ENCODE data around the gene NCR2.

Gene NCR2

DNA sequence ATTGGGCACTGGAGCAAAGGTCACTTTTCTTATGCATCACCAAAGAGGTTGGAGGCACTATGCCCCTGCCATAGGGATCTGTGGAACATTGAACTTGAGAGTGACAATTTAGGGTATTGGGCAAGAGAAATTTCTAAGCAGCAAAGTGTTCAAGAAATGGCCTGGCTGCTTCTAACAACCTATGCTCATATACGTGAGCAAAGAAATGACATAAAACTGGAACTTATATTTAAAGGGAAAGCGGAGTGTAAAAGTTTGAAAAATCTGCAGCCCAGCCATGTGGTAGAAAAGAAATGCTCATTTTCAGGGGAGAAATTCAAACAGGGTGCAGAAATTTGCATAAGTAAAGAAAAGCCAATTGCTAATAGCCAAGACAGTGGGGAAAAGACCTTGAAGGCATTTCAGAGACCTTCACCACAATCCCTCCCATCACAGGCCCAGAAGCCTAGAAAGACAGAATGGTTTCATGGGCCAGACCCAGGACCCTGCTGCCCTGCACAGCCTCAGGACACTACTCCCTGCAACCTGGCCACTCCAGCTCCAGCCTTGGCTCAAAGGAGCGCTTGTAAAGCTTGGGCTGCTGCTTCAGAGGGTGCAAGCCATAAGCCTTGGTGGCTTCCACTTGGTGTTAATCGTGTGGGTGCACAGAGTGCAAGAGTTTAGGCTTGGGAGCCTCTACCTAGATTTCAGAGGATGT is 24.4 kb downstream of the NCR2 start:
- no peak for DNase-seq

DNA sequence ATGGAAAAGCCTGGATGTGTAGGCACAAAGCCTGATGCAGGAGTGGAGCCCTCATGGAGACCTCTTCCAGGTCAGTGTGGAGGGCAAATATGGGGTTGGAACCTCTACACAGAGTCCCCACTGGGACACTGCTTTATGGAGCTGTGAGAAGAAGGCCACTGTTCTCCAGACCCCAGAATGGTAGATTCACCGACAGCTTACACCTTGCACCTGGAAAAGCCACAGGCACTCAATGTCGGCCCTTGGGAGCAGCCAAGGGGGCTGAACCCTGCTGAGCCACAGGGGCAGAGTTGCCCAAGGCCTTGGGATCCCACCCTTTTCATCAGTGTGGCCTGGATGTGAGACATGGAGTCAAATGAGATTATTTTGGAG is 24.9 kb downstream of the NCR2 start:
- DNase-seq: no peak

DNA sequence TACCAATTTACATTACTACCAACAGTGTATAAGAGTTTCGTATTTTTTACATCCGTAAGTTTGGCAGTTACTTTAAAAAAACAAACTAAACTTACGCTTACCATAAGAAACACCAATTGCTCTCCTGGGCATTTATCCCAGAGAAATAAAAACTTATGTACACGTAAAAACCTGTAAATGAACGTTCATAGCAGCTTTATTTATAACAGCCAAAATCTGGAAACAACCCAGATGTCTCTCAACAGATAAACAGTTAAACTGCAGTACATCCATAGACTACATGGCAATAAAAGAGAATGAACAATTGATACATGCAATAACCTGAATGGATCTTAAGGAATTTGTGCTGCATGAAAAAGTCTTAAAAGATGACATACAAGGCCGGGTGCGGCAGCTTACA is 30.7 kb downstream of the NCR2 start:
- no peak for DNase-seq

DNA sequence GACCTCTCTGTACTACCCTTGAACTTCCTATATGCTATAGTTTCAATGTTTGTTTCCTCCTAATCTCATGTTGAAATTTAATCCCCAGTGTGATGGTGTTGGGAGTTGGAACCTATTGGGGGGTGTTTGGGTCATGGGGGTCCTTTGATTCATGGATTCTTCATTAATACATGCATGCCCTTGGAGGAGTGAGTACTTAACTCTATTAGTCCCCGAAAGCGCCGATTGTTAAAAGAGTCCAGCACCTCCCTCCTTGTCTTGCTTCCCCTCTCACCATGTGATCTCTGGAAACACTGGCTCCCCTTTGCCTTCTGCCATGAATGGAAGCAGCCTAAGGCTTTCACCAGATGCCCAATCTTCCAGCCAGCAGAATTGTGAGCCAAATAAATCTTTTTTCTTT is 31.7 kb downstream of the NCR2 start:
- no peak for DNase-seq

DNA sequence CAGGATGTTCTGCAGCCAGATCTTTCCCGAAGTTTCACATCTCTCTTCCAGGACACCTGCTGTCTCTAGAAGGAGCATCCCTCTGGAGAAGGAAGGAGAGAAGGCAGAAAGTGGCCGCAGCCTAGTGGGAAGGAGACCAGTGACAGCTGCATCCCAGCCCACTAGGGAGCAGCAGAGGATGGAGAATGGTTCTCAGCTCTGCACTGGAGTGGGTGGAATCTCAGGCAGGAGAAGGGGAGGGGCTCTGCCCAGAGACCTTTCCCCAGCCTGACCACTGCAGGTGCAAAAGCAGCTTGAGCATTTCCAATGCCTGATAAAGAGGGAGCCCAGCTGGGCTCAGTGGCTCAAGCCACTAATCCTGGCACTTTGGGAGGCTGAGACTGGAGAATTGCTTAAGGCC is 32.3 kb downstream of the NCR2 start:
- no peak for DNase-seq

DNA sequence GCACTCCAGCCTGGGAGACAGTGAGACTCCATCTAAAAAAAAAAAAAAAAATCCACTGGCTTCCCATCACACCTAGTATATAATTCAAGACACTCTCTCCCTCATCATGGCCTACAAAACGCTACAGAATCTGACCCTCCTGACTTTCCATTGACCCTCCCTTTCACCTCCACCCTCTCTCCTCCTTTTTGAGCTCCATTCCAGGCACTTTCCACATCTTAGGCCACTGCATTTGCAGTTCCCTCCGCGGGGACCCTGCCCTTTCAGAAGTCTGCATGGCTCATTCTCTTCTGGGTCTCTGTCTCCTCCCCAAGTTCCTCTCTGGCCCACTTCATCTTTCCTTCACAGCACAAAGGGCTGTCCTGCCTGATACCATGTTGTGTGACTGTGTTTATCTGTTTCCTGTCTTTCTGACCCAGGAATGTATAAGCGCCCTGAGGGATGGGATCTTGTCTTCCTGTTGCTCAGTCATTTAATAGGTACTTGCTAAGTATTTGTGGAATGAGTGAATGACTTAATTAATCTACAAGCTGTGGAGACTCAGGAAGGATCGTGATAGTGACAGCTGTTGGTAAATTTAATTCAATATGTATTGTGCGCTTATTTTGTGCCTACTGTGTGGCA is 35.2 kb downstream of the NCR2 start:
- DNase-seq: no peak

DNA sequence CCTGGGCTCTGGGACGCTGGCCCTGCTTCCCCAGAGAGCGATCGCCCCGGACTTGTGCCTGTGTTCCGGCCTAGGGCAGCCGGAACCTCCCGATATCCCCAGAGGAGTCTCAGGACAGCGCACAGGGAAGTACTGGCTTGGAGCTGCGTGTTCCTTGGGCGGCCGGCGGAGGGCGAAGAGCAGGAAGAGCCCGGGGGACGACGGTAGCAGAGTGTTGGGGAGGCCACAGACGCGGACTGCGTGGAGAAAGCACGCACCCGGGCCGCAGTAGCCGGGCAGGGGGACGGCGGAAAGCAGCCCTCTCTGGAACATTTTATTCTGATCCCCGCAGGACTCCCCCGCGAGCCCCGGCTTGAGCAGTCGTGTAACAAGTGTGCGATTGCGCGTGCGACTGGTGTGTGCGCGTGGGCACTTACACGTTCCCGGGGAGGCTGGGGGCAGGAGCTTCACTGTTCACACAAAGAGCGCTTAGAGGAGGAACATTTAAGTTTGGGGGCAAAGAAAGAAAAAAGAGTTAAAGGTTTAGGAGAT is 36.1 kb downstream of the NCR2 start:
- DNase-seq: peak in 1 of 2 experiments; percentile 10

DNA sequence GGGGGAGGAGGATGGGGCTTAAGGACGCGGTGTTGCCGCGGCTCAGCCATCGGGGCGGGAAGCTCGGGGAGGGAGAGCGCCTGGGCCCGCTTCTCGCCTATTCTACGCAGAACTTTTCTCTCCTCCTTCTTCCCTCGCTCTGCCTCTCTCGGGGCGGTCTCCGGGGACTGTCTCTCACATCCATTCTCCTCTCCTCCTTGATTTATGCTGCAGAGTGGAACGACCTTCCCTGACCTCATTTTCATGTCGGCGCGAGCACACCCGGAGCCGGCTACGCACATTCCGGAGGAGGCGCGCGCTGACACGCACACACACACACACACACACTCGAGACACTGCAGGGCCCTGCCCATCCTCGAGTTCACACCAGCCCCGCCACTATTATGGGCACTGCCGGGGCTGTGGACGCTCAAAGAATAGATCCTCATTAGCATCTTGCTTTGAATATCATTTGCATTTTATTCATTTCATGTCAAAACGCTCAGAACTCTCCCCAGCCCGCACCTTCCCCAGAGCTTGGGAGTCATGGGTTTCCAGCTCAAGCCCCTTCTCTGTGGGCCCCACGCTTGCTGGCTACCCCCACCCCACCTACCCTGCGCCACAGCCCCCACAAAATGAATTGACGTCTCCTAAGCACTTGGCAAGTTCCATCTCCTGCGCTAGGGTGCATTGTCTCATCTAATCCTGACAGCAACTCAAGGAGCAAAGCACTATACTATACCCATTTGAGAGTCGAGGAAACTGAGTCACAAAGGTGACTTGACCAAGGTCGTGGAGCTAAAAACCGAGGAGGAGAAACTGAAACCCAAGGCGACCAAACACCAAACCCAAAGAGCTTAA is 36.8 kb downstream of the NCR2 start:
- DNase-seq: peak; percentile 28 to 32

DNA sequence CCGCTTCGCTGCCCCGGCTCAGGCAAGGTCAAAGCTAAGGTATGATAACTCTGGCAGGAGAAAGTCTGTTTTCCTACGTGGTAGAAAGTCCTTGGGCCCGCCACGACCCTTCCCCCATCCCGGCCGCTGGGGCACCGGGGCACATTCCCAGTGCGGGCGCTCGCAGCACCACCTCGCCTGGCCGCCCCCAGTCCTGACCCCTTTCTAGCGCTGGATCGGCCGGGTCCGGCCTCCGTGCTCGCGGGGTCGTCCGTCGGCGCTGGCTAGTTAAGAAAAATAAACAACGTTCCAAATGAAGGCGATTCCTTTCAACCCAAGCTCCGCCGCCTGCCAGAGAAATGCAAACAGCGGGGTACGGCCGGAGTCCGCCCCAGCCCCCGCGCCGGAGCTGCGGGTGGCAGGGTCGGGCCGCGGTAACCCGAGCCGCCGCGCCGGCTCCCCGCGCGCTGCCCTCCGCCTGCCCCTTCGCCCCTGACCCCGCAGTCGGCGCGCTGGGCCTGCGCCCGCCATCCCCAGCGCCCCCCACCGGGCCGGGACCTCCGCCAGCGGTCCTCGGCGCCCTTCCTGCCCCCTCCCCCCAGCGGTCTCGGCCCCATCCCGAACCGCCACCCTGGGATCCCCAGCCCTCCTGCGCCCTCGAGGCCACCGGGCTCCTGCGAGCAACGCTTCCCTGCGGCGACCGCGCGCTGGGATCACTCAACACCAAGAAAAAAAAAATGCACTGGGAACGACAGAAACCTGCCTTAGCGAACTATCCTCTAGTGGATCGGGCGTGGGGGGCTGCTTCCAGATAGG is 37.6 kb downstream of the NCR2 start:
- DNase-seq: no peak

DNA sequence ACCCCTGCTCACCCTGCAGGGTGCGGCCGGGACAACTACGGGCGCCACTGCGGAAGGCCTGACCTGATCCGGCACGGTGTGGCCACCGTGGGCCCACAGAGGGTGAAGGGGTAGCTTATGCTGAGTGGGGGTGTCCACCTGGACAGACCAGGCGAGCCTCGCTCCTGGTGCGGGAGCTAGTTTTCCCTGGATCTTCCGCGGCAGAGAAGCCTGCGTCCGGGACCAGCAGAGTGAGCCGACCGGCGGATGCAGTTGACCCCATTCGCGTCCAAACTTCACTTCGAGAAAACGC is 38.2 kb downstream of the NCR2 start:
- no peak for DNase-seq

DNA sequence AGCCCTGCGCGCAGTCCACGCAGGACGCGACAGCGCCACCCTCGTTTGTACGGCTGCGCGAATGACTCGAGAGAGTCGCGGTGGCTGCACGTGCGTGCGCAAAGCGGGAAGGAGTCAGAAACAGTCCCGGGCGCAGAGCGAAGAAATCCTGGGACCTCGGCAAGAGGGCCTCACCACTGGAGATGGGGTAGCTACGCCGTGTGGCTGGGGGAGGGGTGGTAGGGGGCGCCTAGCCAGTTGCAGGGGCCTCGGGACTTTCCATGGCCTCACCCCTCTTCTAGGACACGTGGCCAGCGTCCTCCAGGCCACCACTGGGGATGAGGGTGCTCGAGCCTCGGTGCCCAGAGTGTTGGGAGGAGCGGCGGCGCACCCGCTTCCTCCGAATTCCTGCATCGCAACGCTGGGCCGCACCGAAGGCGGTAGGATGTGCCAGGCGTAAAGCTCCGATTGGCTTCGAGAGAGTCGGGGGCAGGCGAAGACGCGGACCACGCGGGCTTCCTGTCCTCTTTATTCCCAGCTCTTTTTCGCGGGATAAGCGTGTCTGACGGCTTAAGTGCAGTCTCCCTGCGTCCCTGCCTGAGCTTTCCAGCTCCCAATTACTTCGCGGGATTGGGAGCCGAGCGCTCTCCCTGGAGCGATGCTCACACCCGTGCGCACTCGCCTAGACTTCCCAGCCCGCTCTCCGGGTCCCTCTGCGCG is 38.7 kb downstream of the NCR2 start:
- no peak for DNase-seq

DNA sequence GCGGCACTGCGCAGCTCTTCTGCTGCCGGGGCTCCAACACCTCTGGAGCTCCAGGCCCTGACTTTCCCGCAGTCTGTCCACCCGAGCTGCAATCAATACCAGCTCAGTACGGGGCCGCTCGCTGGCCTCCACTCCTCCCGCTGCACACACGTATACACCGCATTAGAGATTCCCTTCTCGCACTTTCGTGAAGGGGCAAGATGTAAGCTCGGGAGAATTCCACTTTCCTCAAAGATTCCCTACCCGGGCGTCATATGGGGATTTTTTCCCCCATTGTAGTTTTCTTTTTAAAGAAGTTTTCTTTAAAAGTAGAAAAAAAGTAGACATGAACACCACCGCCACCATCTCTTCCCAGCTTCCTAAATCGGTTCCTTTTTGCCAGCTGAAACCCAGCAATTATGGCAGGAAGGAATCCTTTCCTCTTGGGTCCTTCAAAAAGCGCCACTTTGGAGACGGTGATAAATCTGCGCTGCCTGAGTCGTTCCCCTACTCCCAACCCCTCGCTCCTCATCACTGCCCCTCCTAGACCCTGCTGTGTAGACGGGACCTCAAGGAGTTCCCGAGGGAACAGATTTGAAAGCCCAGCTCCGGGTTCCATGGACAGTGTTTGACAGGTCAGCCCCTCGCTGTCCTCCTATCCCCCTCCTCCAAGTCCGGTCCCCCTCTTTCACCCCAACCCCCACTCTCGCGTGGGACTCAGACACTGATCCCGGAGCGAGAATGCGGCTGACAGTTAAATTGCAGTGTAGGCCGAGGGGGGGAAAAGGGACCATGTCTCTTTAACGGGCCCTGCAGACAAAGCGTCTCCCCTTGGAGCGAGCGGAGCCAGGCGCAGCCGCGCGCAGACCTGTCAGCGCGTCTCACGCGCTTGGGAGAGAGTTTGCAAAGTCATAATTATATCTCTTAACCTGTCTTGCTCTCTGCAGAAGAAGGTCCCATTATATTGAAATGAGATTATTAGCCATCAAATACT is 39.5 kb downstream of the NCR2 start:
- no peak for DNase-seq

DNA sequence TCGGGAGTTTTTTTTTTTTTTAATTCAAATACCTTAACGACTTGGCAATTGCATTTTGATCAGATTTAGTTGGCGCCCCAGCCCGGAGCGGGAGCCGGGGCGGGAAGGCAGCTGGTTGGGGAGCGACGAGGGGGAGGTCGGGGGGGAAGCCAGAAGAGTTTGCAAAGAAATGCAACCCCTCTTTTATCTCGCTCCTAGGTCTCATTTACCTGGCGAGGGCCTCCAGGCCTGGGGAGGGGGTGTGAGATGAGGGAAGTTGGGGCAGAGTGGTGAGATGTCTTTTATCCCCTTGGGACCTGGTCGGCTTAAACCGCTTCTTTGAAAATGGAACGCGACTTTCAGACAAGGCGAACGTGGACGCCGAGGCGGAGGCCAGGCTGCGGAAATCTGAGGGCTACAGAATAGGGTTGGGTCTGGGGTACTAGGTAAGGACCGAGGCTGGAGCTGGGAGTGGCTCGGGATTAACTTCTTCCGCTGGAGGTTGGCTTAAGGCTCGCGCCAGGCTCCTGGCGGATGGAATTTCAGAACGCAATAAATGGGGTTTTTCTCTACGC is 40.3 kb downstream of the NCR2 start:
- no peak for DNase-seq

DNA sequence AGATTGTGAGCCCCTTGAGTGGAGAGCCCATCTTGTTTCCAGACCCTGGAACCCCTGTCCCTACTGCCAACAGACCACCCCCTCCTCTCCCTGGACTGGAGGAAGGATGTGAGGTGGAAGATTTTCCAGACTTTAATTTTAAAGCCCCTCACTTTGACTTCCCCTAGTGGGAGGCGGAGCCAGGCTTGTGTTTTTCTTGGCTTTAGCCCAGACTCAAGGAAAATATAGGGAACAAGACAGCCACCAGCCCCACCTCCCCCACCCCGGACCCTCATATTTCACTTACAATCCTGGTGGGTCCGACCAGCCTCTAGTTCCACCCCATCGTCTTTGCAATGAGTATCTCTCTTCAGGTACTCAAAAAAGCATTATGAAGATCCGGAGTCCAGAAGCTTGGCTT is 40.8 kb downstream of the NCR2 start:
- no peak for DNase-seq

DNA sequence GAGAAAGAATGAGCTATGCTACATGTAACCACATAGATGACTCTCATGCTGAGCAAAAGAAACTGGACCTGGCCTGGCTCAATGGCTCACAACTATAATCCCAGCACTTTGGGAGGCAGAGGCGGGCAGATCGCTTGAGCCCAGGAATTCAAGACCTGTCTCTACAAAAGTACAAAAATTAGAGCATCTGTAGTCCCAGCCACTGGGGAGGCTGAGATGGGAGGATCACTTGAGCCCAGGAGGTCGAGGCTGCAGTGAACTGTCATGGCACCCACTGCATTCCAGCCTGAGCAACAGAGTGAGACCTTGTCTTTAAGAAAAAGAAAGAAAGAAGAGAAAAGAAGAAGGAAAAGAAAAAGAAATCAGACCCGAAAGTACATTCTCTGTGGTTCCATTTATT is 41.7 kb downstream of the NCR2 start:
- no peak for DNase-seq

DNA sequence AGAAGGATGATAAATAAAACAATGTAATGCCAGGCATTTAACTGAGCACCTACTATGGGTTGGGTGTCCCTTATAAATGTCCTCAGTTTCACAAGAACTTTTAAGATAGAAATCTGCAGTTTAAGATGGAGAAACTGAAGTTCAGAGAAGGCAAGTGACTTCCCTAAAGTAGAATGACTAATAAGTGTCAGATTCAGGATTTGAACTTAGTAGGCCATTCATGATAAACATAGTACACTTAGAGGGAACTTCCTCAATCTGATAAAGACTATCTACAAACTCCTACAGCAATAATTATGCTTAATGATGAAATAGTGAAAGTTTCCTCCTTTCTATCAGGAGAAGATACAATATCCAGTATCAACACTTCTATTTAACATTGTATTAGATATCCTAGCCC is 43.9 kb downstream of the NCR2 start:
- DNase-seq: no peak

DNA sequence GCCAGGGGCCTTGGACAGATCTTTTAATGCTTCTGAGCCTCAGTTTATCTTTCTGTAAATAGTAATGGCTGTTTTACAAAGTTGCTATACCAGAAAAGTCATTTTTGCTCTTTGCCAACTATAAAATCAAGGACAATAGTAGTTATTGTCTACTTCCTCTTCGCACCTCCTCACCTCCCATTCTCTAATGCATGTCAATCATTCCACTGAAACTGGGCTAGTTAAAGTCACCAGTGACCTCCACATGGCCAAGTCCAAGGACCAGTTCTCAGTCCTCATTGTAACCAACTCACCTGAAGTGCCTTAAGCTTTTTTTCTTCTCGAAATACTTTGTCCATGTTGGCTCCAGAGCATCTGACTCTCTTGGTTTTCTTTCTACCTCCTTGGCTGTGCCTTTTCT is 51.2 kb downstream of the NCR2 start:
- no peak for DNase-seq

DNA sequence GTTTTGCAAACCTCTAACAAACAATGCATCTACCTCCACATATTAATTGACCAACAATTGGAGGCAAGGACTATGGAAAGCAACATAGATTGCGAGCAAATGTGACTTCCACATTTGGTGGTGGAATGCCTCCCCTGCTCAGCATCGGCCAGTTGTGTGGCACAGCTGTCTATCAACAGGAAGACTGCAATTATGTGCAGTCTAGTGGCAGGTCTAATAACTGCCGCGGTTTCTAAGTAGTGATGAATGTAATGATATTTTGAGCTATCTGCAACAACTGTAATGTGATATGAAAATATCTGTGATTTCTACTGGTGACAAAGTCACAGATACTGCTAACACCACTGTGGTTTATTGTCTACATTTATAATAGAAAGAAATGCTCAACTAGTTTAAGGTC is 56.8 kb downstream of the NCR2 start:
- DNase-seq: no peak

DNA sequence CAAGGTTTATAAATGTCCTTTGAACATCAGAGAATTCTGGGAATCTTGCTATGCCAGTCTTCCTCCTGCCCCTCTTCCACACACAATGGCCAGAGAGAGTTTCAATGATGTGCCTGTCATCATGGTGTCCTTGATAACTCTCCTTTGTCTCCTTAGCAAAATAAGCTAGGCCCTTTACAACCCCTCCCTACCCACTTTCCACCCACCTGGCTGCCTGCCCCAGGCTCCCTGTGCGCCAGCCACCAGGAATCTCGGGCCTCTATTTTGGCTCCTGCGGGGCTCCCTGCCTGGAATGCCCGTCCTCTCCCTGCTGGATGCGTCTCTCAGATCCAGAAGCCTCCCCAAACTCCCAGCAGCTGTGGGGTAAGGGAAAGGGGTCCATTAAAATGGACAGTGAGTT is 60.9 kb downstream of the NCR2 start:
- DNase-seq: no peak

DNA sequence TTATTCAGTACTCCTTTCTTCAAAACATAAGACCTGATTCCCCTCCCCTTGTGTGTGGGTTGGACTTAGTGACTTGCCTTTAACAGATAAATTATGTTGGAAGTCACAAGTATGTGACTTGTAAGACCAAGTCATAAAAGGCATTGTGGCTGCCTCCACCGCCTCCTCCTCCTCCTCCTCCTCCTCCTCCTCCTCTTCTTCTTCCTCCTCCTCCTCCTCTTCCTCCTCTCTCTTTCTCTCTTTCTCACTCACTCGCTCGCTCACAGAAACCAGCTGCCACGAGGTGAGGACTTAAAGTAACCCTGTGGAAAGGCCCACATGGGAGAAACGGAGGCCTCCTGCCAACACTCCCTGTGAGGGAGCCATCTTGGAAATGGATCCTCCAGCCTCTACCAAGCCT is 64.0 kb downstream of the NCR2 start:
- DNase-seq: no peak

Measured in stimulated activated CD4-positive, alpha-beta T cell treated with anti-CD3 and anti-CD28 coated beads, Interleukin-4, amount 100 ng/mL, for 4 hours (primary cell).